ENCODE results near the gene SH2B3. TPM values are rescaled to one million over a fixed set of nuclear protein-coding genes. Genes with fewer than 3 reads are reported as not detected.
A peak's percentile ranks its signal among the peaks of the same experiment; 100 is the strongest.

Gene SH2B3
- total RNA-seq, 5 donors from 2014 or later (not counting 1 experiment from before 2014, with no cell fraction given), result 24.6 to 38.8 (median 28.8) TPM

DNA sequence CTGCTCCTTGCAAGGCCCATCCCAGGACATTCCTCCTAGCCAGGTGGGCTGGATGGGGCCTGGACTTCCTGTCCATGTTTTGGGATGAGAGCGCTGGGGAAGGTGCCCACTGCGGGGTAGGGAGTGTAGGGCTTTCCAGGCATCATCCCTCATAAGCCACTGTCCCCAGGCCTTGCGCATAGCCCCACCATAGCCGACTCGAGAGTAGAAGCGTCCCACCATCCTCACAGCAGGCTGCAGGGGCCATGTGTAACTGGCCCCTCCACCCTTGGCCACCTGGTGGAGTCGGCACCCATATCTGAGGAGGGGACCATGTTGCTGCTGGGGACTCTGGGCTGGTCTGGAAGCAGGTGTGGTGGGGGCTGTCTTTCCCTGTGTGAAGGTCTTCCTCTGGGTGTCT lies 30.5 kb downstream of the SH2B3 start:
- ChIA-PET POLR2A (no interaction called here), CTCF (interaction anchor here in 1 of 2 donors (3.1 kb wide), 1 partner anchor 15 kb away, joined by 45 read pairs; no protein-coding TSS in a partner anchor)
- 100% methylated on average over 1 of the region's 7 CpGs for WGBS (ENCODE audit: insufficient coverage)
- no peaks in the 10 kb centered on the region for H3K9me3 ChIP-seq
- H3K4me1 Mint-ChIP-seq, result peaks cover 93 to 98% (median 93%) of the 10 kb centered on the region in 3 donors
- H3K36me3 Mint-ChIP-seq, result peaks cover 7% of the 10 kb centered on the region
- peak overlapping the region in 2 of 3 donors; percentile 28 to 90 for H3K4me3 Mint-ChIP-seq
- peak overlapping the region; percentile 100 for H3K27ac ChIP-seq (ENCODE audit: low read length)
- no peaks in the 10 kb centered on the region for H3K27me3 ChIP-seq (replicated peaks in 1 of 2; ENCODE audit: control insufficient read depth in 2 of 2, extremely low read depth in 1 of 2, insufficient read depth in 2 of 2, low read length in 1 of 2)
- no peaks in the 10 kb centered on the region for H3K9me3 Mint-ChIP-seq
- peaks cover 55 to 99% of the 10 kb centered on the region in 2 experiments for H3K4me1 ChIP-seq (ENCODE audit: control insufficient read depth in 1 of 2, extremely low read depth in 1 of 2, insufficient read depth in 2 of 2, low read length in 2 of 2)
- peaks cover 0 to 3% of the 10 kb centered on the region in 2 donors for H3K36me3 ChIP-seq (ENCODE audit: control insufficient read depth in 2 of 2, extremely low read depth in 1 of 2, insufficient read depth in 1 of 2, low read length in 1 of 2)
- ATAC-seq (replicated peaks in 1 of 4), result no peak
- DNase-seq, result no peak
- no peak overlapping the region for H3K4me3 ChIP-seq (ENCODE audit: control insufficient read depth in 1 of 2, extremely low read depth in 1 of 2, low read length in 1 of 2)
- H3K27me3 Mint-ChIP-seq, result no peaks in the 10 kb centered on the region
- peak overlapping the region; percentile 96 to 99 for H3K27ac Mint-ChIP-seq

GRCh38 chr12:111436811-111437210 lies 31.1 kb downstream of the SH2B3 start:
- ChIA-PET CTCF (interaction anchor here in 1 of 2 donors (3.0 kb wide), 1 partner anchor 33 kb away, joined by 16 read pairs; no protein-coding TSS in a partner anchor), POLR2A (interaction anchor here in 1 of 2 donors (0.5 kb wide), 1 partner anchor 32 kb away, joined by 3 read pairs; no protein-coding TSS in a partner anchor)
- Mint-ChIP-seq H3K4me1 (peaks cover 90 to 98% (median 93%) of the 10 kb centered on the region in 3 donors), H3K36me3 (peaks cover 7% of the 10 kb centered on the region), H3K9me3 (no peaks in the 10 kb centered on the region), H3K27me3 (no peaks in the 10 kb centered on the region), H3K4me3 (peak overlapping the region in 2 of 3 donors; percentile 28 to 90), H3K27ac (peak overlapping the region; percentile 96 to 99)
- DNase-seq (no peak), ATAC-seq (replicated peaks in 1 of 4) (no peak)
- peaks cover 0 to 3% of the 10 kb centered on the region in 2 donors for H3K36me3 ChIP-seq (ENCODE audit: control insufficient read depth in 2 of 2, extremely low read depth in 1 of 2, insufficient read depth in 1 of 2, low read length in 1 of 2)
- H3K27ac ChIP-seq (ENCODE audit: low read length), result peak overlapping the region; percentile 100
- 75% methylated on average over 1 of the region's 4 CpGs for WGBS (ENCODE audit: insufficient coverage)
- H3K4me3 ChIP-seq (ENCODE audit: control insufficient read depth in 1 of 2, extremely low read depth in 1 of 2, low read length in 1 of 2), result no peak overlapping the region
- no peaks in the 10 kb centered on the region for H3K9me3 ChIP-seq
- H3K27me3 ChIP-seq (replicated peaks in 1 of 2; ENCODE audit: control insufficient read depth in 2 of 2, extremely low read depth in 1 of 2, insufficient read depth in 2 of 2, low read length in 1 of 2), result no peaks in the 10 kb centered on the region
- H3K4me1 ChIP-seq (ENCODE audit: control insufficient read depth in 1 of 2, extremely low read depth in 1 of 2, insufficient read depth in 2 of 2, low read length in 2 of 2), result peaks cover 50 to 99% of the 10 kb centered on the region in 2 experiments

GRCh38 chr12:111437816-111438454 lies 32.2 kb downstream of the SH2B3 start:
- Histone ChIP-seq H3K9me3 (no peaks in the 10 kb centered on the region), H3K27ac (ENCODE audit: low read length) (peak overlapping the region; percentile 100), H3K36me3 (ENCODE audit: control insufficient read depth in 2 of 2, extremely low read depth in 1 of 2, insufficient read depth in 1 of 2, low read length in 1 of 2) (peaks cover 4 to 8% of the 10 kb centered on the region in 2 donors), H3K4me3 (ENCODE audit: control insufficient read depth in 1 of 2, extremely low read depth in 1 of 2, low read length in 1 of 2) (no peak overlapping the region), H3K4me1 (ENCODE audit: control insufficient read depth in 1 of 2, extremely low read depth in 1 of 2, insufficient read depth in 2 of 2, low read length in 2 of 2) (peaks cover 46 to 99% of the 10 kb centered on the region in 2 experiments), H3K27me3 (replicated peaks in 1 of 2; ENCODE audit: control insufficient read depth in 2 of 2, extremely low read depth in 1 of 2, insufficient read depth in 2 of 2, low read length in 1 of 2) (no peaks in the 10 kb centered on the region)
- 66% methylated on average over 6 of the region's 8 CpGs for WGBS (ENCODE audit: insufficient coverage)
- H3K36me3 Mint-ChIP-seq, result peaks cover under 1% of the 10 kb centered on the region
- peak overlapping the region in 1 of 3 donors; percentile 90 for H3K4me3 Mint-ChIP-seq
- peak overlapping the region; percentile 96 to 99 for H3K27ac Mint-ChIP-seq
- no peaks in the 10 kb centered on the region for H3K27me3 Mint-ChIP-seq
- CTCF ChIA-PET, result interaction anchor here (0.9 to 3.0 kb wide), 5 partner anchors 13 to 41 kb away, joined by 3 to 16 read pairs (median 5); no protein-coding TSS in a partner anchor
- ATAC-seq (replicated peaks in 1 of 4), result no peak
- POLR2A ChIA-PET, result interaction anchor here in 1 of 2 donors (0.5 kb wide), 1 partner anchor 33 kb away, joined by 5 read pairs; no protein-coding TSS in a partner anchor
- no peaks in the 10 kb centered on the region for H3K9me3 Mint-ChIP-seq
- H3K4me1 Mint-ChIP-seq, result peaks cover 88 to 98% (median 89%) of the 10 kb centered on the region in 3 donors
- peak in 7 of 35 experiments; percentile 14 to 43 (median 30) for DNase-seq

DNA sequence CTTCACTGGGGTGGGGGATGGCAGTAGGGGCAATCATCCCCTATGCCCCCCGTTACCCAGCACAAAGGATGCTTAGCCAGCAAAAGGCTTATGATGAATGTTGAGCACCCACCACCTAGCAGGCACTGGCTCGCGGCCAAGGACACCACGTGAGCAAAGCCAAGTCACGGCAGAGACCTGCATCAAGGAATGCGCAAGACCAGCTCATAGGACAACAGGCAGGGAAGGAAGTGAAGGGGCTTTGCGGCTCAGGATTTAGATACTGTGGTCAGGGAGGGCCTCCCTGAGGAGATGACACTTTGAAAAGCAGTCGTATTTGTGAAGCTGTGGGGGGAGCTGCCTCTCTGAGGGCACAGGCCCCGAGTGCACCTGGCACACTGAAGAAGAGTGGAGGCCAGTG lies 32.8 kb downstream of the SH2B3 start:
- peaks cover 4 to 8% of the 10 kb centered on the region in 2 donors for H3K36me3 ChIP-seq (ENCODE audit: control insufficient read depth in 2 of 2, extremely low read depth in 1 of 2, insufficient read depth in 1 of 2, low read length in 1 of 2)
- Mint-ChIP-seq H3K36me3 (no peaks in the 10 kb centered on the region), H3K9me3 (no peaks in the 10 kb centered on the region), H3K27ac (peak overlapping the region; percentile 96 to 99), H3K27me3 (no peaks in the 10 kb centered on the region), H3K4me3 (peak overlapping the region in 2 of 3 donors; percentile 1 to 90), H3K4me1 (peaks cover 88 to 98% (median 90%) of the 10 kb centered on the region in 3 donors)
- H3K4me3 ChIP-seq (ENCODE audit: control insufficient read depth in 1 of 2, extremely low read depth in 1 of 2, low read length in 1 of 2), result no peak overlapping the region
- peak overlapping the region; percentile 100 for H3K27ac ChIP-seq (ENCODE audit: low read length)
- CTCF ChIA-PET, result interaction anchor here (1.0 to 3.0 kb wide), 4 partner anchors 12 to 35 kb away, joined by 3 to 16 read pairs (median 5); no protein-coding TSS in a partner anchor
- WGBS (ENCODE audit: insufficient coverage), result 44% methylated on average over 9 of the region's 9 CpGs
- POLR2A ChIA-PET, result interaction anchor here in 1 of 2 donors (0.8 kb wide), 1 partner anchor 10 kb away, joined by 3 read pairs; no protein-coding TSS in a partner anchor
- H3K4me1 ChIP-seq (ENCODE audit: control insufficient read depth in 1 of 2, extremely low read depth in 1 of 2, insufficient read depth in 2 of 2, low read length in 2 of 2), result peaks cover 47 to 99% of the 10 kb centered on the region in 2 experiments
- no peaks in the 10 kb centered on the region for H3K9me3 ChIP-seq
- peak; percentile 6 to 28 (median 12) for ATAC-seq (replicated peaks in 1 of 4)
- peak; percentile 45 to 82 (median 71) for DNase-seq
- no peaks in the 10 kb centered on the region for H3K27me3 ChIP-seq (replicated peaks in 1 of 2; ENCODE audit: control insufficient read depth in 2 of 2, extremely low read depth in 1 of 2, insufficient read depth in 2 of 2, low read length in 1 of 2)

DNA sequence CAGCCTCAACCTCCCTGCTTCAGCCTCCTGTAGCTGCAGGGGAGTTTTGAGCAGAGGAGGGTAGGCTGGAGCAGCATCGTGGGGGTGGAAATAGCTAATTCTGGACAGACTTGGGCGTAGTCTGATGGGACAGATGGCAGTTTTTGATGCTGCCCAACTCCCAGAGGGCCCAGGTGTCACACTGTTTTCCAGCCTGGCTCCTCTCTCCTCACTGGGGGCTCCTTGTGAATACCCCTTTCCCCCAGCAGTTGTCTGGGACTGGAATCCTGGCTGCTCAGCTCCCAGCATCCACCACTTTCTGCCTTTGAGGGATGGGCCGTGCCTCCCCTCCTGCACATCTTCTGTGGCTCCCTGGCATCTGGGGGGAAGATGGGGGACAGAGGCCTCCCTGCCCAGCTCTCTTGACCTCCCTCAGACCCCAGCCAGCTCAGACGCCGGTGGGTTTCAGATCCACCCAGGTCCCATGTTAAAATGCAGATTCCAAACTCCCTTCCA lies 34.0 kb downstream of the SH2B3 start:
- no peak for ATAC-seq (replicated peaks in 1 of 4)
- H3K4me3 Mint-ChIP-seq, result no peak overlapping the region
- 100% methylated on average over 1 of the region's 5 CpGs for WGBS (ENCODE audit: insufficient coverage)

GRCh38 chr12:111440152-111440551 lies 34.4 kb downstream of the SH2B3 start:
- H3K27ac Mint-ChIP-seq, result peak overlapping the region; percentile 82 to 96
- WGBS (ENCODE audit: insufficient coverage), result 91% methylated on average over 8 of the region's 8 CpGs
- peaks cover 88 to 98% (median 89%) of the 10 kb centered on the region in 3 donors for H3K4me1 Mint-ChIP-seq
- peaks cover 4 to 8% of the 10 kb centered on the region in 2 donors for H3K36me3 ChIP-seq (ENCODE audit: control insufficient read depth in 2 of 2, extremely low read depth in 1 of 2, insufficient read depth in 1 of 2, low read length in 1 of 2)
- H3K27ac ChIP-seq (ENCODE audit: low read length), result peak overlapping the region; percentile 0
- H3K36me3 Mint-ChIP-seq, result no peaks in the 10 kb centered on the region
- POLR2A ChIA-PET, result interaction anchor here in 1 of 2 donors (0.5 kb wide), 1 partner anchor 35 kb away, joined by 3 read pairs; no protein-coding TSS in a partner anchor
- no peak for DNase-seq
- H3K27me3 ChIP-seq (replicated peaks in 1 of 2; ENCODE audit: control insufficient read depth in 2 of 2, extremely low read depth in 1 of 2, insufficient read depth in 2 of 2, low read length in 1 of 2), result no peaks in the 10 kb centered on the region
- no peaks in the 10 kb centered on the region for H3K27me3 Mint-ChIP-seq
- H3K4me3 ChIP-seq (ENCODE audit: control insufficient read depth in 1 of 2, extremely low read depth in 1 of 2, low read length in 1 of 2), result no peak overlapping the region
- no peaks in the 10 kb centered on the region for H3K9me3 Mint-ChIP-seq
- CTCF ChIA-PET, result interaction anchor here in 1 of 2 donors (1.8 kb wide), 1 partner anchor 43 kb away, joined by 5 read pairs; no protein-coding TSS in a partner anchor
- no peak for ATAC-seq (replicated peaks in 1 of 4)
- no peak overlapping the region for H3K4me3 Mint-ChIP-seq
- H3K4me1 ChIP-seq (ENCODE audit: control insufficient read depth in 1 of 2, extremely low read depth in 1 of 2, insufficient read depth in 2 of 2, low read length in 2 of 2), result peaks cover 41 to 100% of the 10 kb centered on the region in 2 experiments
- no peaks in the 10 kb centered on the region for H3K9me3 ChIP-seq

More for the DNA sequence above, 34.0 kb downstream of the SH2B3 start:
- no peaks in the 10 kb centered on the region for H3K9me3 Mint-ChIP-seq
- Histone ChIP-seq H3K27me3 (replicated peaks in 1 of 2; ENCODE audit: control insufficient read depth in 2 of 2, extremely low read depth in 1 of 2, insufficient read depth in 2 of 2, low read length in 1 of 2) (no peaks in the 10 kb centered on the region), H3K36me3 (ENCODE audit: control insufficient read depth in 2 of 2, extremely low read depth in 1 of 2, insufficient read depth in 1 of 2, low read length in 1 of 2) (peaks cover 4 to 8% of the 10 kb centered on the region in 2 donors), H3K4me3 (ENCODE audit: control insufficient read depth in 1 of 2, extremely low read depth in 1 of 2, low read length in 1 of 2) (no peak overlapping the region), H3K9me3 (no peaks in the 10 kb centered on the region), H3K27ac (ENCODE audit: low read length) (peak overlapping the region; percentile 0), H3K4me1 (ENCODE audit: control insufficient read depth in 1 of 2, extremely low read depth in 1 of 2, insufficient read depth in 2 of 2, low read length in 2 of 2) (peaks cover 42 to 100% of the 10 kb centered on the region in 2 experiments)
- DNase-seq, result no peak
- peak overlapping the region; percentile 82 to 96 for H3K27ac Mint-ChIP-seq
- CTCF ChIA-PET, result interaction anchor here in 1 of 2 donors (3.0 kb wide), 1 partner anchor 36 kb away, joined by 16 read pairs; no protein-coding TSS in a partner anchor
- no peaks in the 10 kb centered on the region for H3K36me3 Mint-ChIP-seq
- no peaks in the 10 kb centered on the region for H3K27me3 Mint-ChIP-seq
- H3K4me1 Mint-ChIP-seq, result peaks cover 88 to 98% (median 89%) of the 10 kb centered on the region in 3 donors
- POLR2A ChIA-PET, result interaction anchor here in 1 of 2 donors (0.5 kb wide), 1 partner anchor 35 kb away, joined by 3 read pairs; no protein-coding TSS in a partner anchor

All from T-cell (primary cell).